Amniotic epithelial cell (primary cell): ENCODE results near the gene POMP.

ENCODE experiments used
- DNase-seq: peaks from one replicate; pipeline ENCODE4 v3.0.0-alpha.2; 2010; ENCODE audit warnings: low read depth

POMP gene, protein sequence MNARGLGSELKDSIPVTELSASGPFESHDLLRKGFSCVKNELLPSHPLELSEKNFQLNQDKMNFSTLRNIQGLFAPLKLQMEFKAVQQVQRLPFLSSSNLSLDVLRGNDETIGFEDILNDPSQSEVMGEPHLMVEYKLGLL

DNA sequence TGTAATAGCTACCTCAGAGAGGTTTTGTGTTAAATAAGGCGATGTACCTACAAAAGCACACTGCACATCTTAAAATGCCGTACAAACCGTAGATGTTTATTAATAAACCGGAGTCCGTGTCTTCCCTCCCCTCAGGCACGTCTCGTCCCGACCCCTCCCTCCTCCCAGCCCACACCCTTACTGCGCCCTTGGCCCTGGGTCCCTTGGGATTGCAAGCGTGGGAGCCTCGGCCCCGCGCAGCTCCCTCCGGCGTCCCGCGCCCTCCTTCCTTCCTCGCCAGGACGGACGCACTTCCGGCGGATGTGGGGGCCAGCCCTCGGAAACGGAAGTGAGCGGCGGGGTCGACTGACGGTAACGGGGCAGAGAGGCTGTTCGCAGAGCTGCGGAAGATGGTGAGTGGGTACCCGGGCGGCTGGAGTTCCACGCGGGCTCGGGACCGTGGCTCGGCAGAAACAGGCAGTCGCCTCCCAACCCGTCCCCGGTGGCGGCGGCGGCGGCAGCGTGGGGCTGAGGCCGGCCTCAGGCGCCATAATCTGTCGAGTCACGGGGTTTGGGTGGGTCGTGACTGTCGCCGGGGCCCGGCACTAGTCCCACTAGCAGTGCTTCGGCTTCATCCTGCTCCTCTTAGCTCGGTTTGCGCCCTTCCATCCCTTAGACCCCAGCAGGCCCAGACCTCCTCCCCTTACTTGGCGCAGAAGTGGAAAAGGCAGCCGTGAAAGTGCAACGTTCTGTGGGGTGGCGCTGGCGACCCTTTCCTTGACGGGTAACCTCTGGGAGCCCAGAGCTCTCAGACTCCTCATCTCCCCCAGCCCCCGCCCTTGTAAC, at the start of gene POMP:
TSS of gene POMP (plus strand) at position 335 of the 825 bp plus-strand sequence. CDS start at position 390, 55 bp downstream.
- DNase-seq, result peak; percentile 85

- no peak for DNase-seq
Measured at GRCh38 chr13:28609381-28609780, 49.5 kb upstream of the POMP start.

DNA sequence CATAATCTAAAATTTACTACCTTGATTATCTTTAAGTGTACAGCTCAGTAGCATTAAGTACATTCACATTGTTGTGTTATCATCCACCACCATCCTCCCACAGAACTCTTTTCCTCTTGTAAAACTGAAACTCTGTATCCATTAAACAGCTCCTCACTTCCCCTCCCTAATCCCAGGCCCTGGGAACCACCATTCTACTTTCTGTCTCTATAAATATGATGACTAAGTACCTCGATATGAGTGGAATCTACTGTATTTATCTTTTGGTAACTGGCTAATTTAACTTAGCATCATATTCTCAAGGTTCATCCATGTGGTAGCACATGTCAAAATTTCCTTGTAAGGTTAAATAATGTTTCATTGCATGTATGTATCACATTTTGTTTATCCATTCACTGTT, 49.0 kb upstream of the POMP start:
- peak; percentile 92 for DNase-seq

- no peak for DNase-seq
Measured at GRCh38 chr13:28610996-28611395, 47.9 kb upstream of the POMP start.

GRCh38 chr13:28611654-28612131, 47.2 kb upstream of the POMP start:
- DNase-seq, result peak; percentile 55

DNA sequence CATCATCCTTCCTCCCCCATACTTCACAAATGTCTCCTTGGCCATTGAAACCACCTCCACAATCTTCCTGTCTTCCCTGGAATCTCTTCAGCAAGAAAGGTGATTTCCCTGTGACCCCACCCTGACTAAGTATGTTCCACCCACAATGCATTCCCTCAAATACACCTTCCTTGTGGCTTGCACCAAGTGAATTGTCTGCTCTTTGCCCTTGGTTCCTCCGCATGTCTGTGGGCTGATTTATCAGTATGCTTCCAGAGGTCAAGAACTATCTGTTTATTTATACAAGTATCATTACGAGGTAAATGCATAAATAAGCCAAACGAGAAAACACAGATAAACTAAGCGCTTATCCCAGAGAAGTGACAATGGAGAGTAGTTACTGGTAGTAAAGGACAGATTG, 45.4 kb upstream of the POMP start:
- DNase-seq, result no peak

GRCh38 chr13:28615916-28616446, 42.9 kb upstream of the POMP start:
- DNase-seq, result no peak

- no peak for DNase-seq
Measured at GRCh38 chr13:28618230-28618994, 40.5 kb upstream of the POMP start.

- peak; percentile 12 for DNase-seq
Measured at GRCh38 chr13:28620011-28620830, 38.7 kb upstream of the POMP start.

DNA sequence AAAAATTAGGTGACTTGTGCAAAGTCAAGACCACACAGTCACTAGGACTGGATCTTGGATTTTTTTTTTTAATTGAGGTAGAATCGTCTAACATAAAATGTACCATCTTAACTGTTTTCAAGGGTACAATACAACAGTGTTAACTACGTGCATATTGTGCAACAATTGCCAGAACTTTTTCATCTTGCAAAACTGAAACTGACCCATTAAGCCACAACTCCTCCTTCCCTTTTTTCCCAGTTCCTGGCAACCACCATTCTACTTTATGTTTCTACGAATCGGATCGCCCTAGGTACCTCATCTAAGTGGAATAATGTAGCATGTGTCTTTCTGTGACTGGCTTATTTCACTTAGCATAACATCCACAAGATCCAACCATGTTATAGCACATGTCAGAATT, 37.5 kb upstream of the POMP start:
- DNase-seq, result peak; percentile 43

GRCh38 chr13:28622286-28622685, 36.6 kb upstream of the POMP start:
- peak; percentile 56 for DNase-seq

- no peak for DNase-seq
Measured at GRCh38 chr13:28623782-28624706, 34.9 kb upstream of the POMP start.

GRCh38 chr13:28624707-28625432, 34.1 kb upstream of the POMP start:
- no peak for DNase-seq

DNA sequence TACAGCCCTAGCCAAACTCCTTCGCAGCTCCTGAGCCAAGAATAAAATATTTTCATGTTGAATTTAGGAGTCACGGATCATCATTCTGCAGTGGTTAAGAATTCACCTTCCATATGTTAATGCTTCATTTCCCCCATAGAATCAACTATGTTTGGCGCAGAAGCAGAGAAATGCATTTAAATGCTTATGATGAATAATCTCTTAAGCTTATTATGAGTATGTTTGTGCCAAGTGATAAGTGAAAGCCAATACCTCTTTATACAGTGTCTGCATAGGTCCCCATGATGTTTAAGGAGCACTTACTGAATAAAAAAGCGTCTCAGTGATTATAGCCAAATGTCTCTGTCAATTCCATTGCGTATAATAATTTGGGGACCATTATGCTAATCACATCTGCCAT, 32.7 kb upstream of the POMP start:
- DNase-seq, result no peak

GRCh38 chr13:28628241-28628640, 30.7 kb upstream of the POMP start:
- no peak for DNase-seq

DNA sequence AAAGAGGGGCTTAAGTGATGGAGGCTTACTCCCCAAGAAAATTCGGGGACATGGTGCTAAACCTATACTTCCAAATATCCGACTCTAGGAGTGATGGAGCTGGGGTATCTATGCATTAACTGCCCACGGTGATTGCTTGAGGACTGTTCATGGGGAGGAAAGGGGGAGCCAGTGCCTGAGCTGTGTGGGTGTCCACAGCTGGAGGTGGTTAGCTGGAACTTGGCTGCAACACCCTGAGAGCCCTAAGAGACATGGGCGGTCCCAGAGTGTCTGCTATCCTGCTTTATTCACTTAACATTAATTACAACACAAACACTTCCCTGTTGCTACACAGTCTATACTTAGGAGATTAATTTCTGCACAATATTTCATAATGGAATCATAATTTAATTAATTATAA, 28.1 kb upstream of the POMP start:
- no peak for DNase-seq

GRCh38 chr13:28631801-28632200, 27.1 kb upstream of the POMP start:
- no peak for DNase-seq

DNA sequence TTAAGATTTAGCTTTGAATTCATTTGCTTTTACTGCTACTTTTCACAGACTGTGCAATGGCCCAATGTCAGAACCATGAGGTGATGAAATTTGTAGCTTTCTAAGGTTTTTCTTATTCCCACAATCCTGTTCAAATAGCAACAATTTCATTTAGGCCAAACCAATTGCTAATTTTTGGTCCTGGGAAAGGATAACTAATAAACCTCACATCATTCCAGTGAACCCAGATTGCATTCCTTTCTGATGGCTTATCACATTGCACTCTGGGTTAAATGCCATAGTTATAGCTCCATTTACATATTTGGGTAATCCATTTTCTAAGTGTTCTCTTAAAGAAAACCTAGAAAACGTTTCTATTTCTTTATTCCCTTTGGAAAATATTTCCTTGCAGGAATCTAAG, 22.9 kb upstream of the POMP start:
- DNase-seq, result peak; percentile 56

GRCh38 chr13:28636677-28637317, 22.1 kb upstream of the POMP start:
- peak; percentile 68 for DNase-seq
